ENCODE results near the gene INPP5J. TPM values are rescaled to one million over a fixed set of nuclear protein-coding genes. Genes with fewer than 3 reads are reported as not detected.

INPP5J gene
- total RNA-seq, 1 experiment from 2014 or later, result 6.2 TPM

DNA sequence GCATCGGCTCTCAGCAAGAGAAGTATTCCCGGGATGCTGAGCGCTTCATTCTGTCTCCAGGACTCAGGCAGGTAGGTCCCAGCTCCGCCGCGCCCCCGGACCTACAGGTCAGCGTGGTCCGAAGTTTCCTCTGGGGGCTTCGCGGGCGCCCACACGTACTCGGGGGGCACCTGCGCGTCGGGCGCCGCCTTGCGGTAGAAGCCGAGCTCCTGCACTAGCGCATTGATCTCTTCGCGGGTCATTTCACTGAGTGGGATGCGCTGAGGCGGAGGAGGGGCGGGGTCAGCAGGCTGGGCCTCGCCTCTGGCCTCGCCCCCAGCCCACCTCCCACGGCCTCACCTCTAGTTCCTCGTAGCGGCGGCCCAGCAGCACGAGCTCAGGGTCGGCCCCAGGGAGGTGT lies 17.9 kb upstream of the INPP5J start (continued):
- TF ChIP-seq, protein P1, sequence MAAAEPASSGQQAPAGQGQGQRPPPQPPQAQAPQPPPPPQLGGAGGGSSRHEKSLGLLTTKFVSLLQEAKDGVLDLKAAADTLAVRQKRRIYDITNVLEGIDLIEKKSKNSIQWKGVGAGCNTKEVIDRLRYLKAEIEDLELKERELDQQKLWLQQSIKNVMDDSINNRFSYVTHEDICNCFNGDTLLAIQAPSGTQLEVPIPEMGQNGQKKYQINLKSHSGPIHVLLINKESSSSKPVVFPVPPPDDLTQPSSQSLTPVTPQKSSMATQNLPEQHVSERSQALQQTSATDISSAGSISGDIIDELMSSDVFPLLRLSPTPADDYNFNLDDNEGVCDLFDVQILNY (CRISPR knock-in tag; IDR thresholded peaks at IDR 0.05), result peak; percentile 74; the same call in 1 of the 2 replicates
- TF ChIP-seq CBFB (CRISPR knock-in tag; IDR thresholded peaks at IDR 0.05; ENCODE audit: low read depth), result 0 out of 2 replicates have a peak, but pooled peaks have one; percentile 37
- no peak for TF ChIP-seq GABPB1 (CRISPR knock-in tag; IDR thresholded peaks at IDR 0.05)
- TF ChIP-seq NR1H2 (CRISPR knock-in tag; IDR thresholded peaks at IDR 0.05), result no peak
- no peak for TF ChIP-seq ZNF317 (CRISPR knock-in tag; IDR thresholded peaks at IDR 0.05; ENCODE audit: borderline replicate concordance, low read depth)
- TF ChIP-seq ZNF425 (CRISPR knock-in tag; conservative IDR thresholded peaks at IDR 0.05), result no peak

DNA sequence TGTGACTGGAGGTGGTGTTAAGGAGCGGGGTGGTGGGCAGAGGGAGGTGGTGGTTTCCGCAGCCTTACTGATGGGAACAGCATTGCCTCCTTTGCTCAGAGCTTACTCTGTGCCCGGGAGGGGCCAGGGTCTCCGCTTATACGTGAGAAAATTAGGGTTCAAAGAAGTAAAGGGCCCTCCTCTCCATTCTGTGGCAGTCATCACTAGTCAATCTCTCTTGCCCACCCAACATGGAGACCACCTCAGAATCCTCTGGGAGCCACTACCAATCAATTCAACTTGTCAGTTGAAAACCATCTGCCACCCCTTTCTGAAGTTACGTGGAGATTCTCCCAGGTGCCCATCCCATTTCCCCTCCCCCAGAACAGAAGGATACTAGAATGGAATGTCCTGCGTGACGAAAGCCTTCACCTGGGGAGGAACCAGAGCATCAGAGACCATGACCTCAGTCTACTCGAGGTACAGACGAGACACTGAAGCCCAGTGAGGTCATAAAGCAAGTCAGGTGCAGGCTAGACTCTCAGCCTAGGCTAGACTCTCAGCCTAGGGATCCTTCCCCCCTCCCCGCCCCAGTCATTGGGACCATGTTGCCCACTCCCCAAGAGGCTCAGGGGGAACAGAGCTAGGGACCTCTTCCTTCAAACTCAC lies 17.4 kb upstream of the INPP5J start:
- no peak for ATAC-seq
- Mint-ChIP-seq H3K9me3 (no peaks in the 10 kb centered on the region), H3K27ac (no peak overlapping the region), H3K4me3 (peak overlapping the region; percentile 74), H3K27me3 (ENCODE audit: low read depth) (peaks cover 45% of the 10 kb centered on the region), H3K36me3 (no peaks in the 10 kb centered on the region; the same call in 1 of the 2 replicates), H3K4me1 (peaks cover 18% of the 10 kb centered on the region)
- POLR2A ChIA-PET, result interaction anchor here (1.2 kb wide), 3 partner anchors 18 to 186 kb away, joined by 3 to 4 read pairs (median 3); no protein-coding TSS in a partner anchor
- CTCF ChIA-PET, result interaction anchor here (0.6 to 9.1 kb wide), 41 partner anchors 9 to 1512 kb away, joined by 3 to 363 read pairs (median 4); partner anchors contain the start of genes INPP5J, MORC2, PIK3IP1 and PLA2G3
- TF ChIP-seq IRF1 (CRISPR knock-in tag; IDR thresholded peaks at IDR 0.05) (no peak), STAT6 (CRISPR knock-in tag; conservative IDR thresholded peaks at IDR 0.05; ENCODE audit: low read depth) (no peak), ZNF263 (CRISPR knock-in tag; IDR thresholded peaks at IDR 0.05; ENCODE audit: low read depth) (no peak), FOXP1 (CRISPR knock-in tag; IDR thresholded peaks at IDR 0.05; ENCODE audit: borderline replicate concordance) (no peak), PREB (CRISPR knock-in tag; IDR thresholded peaks at IDR 0.05; ENCODE audit: borderline replicate concordance) (no peak), SOX15 (CRISPR knock-in tag; IDR thresholded peaks at IDR 0.05) (no peak), OVOL2 (CRISPR knock-in tag; IDR thresholded peaks at IDR 0.05; ENCODE audit: borderline replicate concordance) (no peak), TP53 (CRISPR knock-in tag; IDR thresholded peaks at IDR 0.05) (no peak)
- TF ChIP-seq, protein P2, sequence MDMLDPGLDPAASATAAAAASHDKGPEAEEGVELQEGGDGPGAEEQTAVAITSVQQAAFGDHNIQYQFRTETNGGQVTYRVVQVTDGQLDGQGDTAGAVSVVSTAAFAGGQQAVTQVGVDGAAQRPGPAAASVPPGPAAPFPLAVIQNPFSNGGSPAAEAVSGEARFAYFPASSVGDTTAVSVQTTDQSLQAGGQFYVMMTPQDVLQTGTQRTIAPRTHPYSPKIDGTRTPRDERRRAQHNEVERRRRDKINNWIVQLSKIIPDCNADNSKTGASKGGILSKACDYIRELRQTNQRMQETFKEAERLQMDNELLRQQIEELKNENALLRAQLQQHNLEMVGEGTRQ (CRISPR knock-in tag; IDR thresholded peaks at IDR 0.05), result no peak
- TF ChIP-seq, protein P1 (CRISPR knock-in tag; IDR thresholded peaks at IDR 0.05), result no peak
- DNase-seq (ENCODE audit: low spot score), result no peak

All from WTC11 (cell line).